GM19372 (cell line): ENCODE measurements around the gene GMPR.
"Not testable (repeated sequence)": the region's sequence is repeated elsewhere in the genome, so short reads cannot be mapped to it uniquely, and the experiment has no call there.

ENCODE experiments used
- ATAC-seq: cut with Tn5 transposase; IDR thresholded peaks from one replicate; pipeline ENCODE4 v1.9.1; 2021; ENCODE audit warnings: mild to moderate bottlenecking, low read depth, moderate library complexity; ENCODE audit not compliant: unreplicated experiment

GMPR gene

GRCh38 chr6:16269442-16270070, 31.2 kb downstream of the GMPR start:
- ATAC-seq = not testable (repeated sequence)

- ATAC-seq = no peak
Measured at GRCh38 chr6:16270178-16270794, 31.9 kb downstream of the GMPR start.

GRCh38 chr6:16271428-16271827, 33.0 kb downstream of the GMPR start:
- no peak for ATAC-seq

- no peak for ATAC-seq
Measured at GRCh38 chr6:16272201-16272600, 33.8 kb downstream of the GMPR start.

- no peak for ATAC-seq
Measured at GRCh38 chr6:16273256-16273655, 34.9 kb downstream of the GMPR start.

GRCh38 chr6:16274483-16274882, 36.1 kb downstream of the GMPR start:
- no peak for ATAC-seq

- no peak for ATAC-seq
Measured at GRCh38 chr6:16274885-16275589, 36.6 kb downstream of the GMPR start.

- no peak for ATAC-seq
Measured at GRCh38 chr6:16277101-16277981, 39.0 kb downstream of the GMPR start.

- no peak for ATAC-seq
Measured at GRCh38 chr6:16278048-16278724, 39.8 kb downstream of the GMPR start.

GRCh38 chr6:16278750-16279149, 40.4 kb downstream of the GMPR start:
- no peak for ATAC-seq

GRCh38 chr6:16279243-16279642, 40.9 kb downstream of the GMPR start:
- no peak for ATAC-seq

- ATAC-seq = no peak
Measured at GRCh38 chr6:16282370-16282769, 44.0 kb downstream of the GMPR start.

GRCh38 chr6:16284472-16284871, 46.1 kb downstream of the GMPR start:
- no peak for ATAC-seq

GRCh38 chr6:16285467-16286150, 47.2 kb downstream of the GMPR start:
- no peak for ATAC-seq

GRCh38 chr6:16286151-16286522, 47.8 kb downstream of the GMPR start:
- ATAC-seq = no peak

- ATAC-seq = no peak
Measured at GRCh38 chr6:16288163-16288562, 49.8 kb downstream of the GMPR start.

- no peak for ATAC-seq
Measured at GRCh38 chr6:16291739-16292138, 53.4 kb downstream of the GMPR start.

GRCh38 chr6:16292432-16292831, 54.0 kb downstream of the GMPR start:
- no peak for ATAC-seq

GRCh38 chr6:16292942-16293341, 54.6 kb downstream of the GMPR start:
- no peak for ATAC-seq

GRCh38 chr6:16294371-16294770, 56.0 kb downstream of the GMPR start:
- ATAC-seq = no peak
